Superior temporal gyrus (tissue), 1 donor: ENCODE results near the gene ROR2.
"Not testable (repeated sequence)": the region's sequence is repeated elsewhere in the genome, so short reads cannot be mapped to it uniquely, and the experiment has no call there.

Experiments
- DNase-seq: peaks from one replicate; pipeline ENCODE4 v3.0.0-alpha.2; 2016; ENCODE audit errors: extremely low spot score

ROR2 gene

DNA sequence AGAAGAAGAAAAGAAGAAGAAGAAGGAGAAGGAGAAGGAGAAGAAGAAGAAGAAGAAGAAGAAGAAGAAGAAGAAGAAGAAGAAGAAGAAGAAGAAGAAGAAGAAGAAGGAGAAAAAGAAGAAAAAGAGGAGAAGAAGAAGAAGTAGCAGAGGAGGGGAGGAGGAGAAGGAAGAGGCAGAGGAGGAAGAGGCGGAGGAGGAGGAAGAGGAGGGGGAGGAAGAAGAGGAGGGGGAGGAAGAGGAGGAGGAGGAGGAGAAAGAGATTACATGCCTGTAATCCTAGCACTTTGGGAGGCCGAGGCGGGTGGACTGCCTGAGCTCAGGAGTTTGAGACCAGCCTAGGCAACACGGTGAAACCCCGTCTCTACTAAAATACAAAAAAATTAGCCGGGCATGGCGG is 315.2 kb downstream of the ROR2 start:
- not testable (repeated sequence) for DNase-seq

DNA sequence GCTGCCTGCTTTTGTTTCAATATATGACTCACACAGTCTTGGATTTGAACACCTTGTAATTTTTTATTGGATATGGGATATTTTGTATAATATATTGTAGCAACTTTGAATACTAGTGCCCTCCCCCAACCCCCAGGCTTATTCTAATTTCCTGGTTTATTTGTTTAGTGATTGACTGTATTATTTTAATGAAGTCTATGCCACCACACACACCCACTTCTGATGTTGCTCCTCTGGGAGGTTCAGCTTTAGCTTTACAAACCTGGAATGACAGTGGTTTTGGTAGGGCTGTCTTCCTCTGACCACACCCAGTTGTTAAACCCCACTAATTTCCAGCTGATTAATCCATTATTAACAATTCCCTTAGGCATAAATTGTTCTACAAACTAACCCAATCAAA is 320.3 kb downstream of the ROR2 start:
- DNase-seq = no peak

DNA sequence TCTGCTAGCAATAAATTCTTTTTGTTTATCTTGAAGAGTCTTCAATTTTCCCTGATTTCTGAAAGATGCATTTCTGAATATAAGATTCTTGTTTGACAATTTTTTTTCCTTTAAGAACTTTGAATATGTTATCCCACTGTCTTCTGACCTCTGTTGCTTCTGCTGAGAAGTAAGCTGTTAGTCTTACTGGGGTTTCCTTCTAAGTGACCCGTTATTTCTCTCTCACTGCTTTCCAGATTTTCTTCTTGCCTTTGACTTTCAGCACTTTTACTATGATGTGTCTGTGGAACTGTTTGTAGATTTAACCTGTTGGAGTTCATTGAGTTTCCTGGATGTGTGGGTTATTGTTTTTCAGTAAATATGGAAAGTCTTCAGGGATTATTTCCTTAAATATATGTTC is 321.1 kb downstream of the ROR2 start:
- no peak for DNase-seq

DNA sequence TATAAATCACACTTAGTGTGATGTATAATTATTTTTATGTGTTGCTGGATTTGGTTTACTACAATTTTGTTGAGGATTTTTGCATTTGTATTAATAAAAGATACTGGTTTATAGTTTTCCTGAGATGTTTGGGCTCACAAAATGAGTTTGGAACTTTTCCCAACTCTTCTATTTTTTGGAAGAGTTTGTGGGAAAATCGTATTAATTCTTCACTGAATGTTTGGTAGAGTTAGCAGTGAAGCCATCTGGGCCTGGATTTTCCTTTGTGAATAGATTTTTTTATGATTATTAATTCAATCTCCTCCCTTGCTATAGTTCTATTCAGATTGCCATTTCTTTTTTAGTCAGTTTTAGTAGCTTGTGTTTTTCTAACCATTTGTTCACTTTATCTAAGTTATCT is 324.7 kb downstream of the ROR2 start:
- no peak for DNase-seq

DNA sequence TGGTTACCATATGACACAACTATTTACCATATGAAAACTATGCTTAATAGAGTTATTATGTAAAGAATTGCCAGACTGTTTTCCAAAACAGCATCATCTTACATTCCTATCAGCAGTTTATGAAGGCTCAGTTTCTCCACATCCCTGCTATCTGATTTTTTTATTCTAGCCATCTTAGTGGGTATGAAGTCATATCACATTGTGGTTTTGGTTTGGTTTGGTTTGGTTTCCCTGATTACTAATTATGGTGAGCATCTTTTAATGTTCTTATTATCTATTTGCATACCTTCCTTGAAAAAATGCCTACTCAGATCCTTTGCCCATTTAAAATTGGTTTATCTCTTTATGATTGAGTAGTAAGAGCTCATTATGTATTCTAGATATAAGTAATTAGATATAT is 327.0 kb downstream of the ROR2 start:
- no peak for DNase-seq

DNA sequence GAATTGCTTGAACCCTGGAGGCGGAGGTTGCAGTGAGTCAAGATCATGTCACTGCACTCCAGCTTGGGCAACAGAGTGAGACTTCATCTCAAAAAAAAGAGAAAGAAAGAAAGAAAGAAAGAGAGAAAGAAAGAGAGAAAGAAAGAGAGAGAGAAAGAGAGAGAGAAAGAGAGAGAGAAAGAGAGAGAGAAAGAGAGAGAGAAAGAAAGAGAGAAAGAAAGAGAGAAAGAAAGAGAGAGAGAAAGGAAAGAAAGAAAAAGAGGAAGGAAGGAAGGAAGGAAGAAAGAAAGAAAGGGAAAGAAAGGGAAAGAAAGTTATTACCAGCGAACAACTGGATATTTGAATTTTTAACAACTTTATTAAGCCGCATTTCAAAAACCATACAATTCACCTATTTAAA is 327.9 kb downstream of the ROR2 start:
- not testable (repeated sequence) for DNase-seq

DNA sequence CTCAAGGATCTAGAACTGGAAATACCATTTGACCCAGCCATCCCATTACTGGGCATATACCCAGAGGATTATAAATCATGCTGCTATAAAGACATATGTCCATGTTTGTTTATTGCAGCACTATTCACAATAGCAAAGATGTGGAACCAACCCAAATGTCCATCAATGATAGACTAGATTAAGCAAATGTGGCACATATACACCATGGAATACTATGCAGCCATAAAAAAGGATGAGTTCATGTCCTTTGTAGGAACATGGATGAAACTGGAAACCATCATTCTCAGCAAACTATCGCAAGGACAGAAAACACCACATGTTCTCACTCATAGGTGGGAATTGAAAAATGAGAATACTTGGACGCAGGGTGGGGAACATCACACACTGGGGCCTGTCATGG is 336.0 kb downstream of the ROR2 start:
- not testable (repeated sequence) for DNase-seq

DNA sequence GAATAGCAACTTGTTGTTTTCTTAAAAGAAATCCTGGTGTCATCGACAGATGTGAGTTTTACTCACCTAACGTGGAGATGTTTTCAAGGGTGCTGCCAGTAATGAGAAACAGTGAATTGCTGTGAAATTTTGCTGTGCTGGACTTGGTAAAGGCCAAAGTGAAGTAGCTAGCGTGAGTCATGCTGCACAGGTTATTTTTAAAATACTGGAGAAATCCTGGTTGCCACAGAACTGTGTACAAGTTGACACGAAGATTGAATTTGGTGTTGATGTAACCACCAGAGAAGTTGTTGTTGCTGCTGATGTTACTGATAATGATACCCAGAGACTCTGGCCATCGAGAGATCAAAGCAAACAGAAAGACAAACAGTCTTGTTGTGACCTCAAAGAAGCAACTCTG is 338.4 kb downstream of the ROR2 start:
- DNase-seq = no peak

DNA sequence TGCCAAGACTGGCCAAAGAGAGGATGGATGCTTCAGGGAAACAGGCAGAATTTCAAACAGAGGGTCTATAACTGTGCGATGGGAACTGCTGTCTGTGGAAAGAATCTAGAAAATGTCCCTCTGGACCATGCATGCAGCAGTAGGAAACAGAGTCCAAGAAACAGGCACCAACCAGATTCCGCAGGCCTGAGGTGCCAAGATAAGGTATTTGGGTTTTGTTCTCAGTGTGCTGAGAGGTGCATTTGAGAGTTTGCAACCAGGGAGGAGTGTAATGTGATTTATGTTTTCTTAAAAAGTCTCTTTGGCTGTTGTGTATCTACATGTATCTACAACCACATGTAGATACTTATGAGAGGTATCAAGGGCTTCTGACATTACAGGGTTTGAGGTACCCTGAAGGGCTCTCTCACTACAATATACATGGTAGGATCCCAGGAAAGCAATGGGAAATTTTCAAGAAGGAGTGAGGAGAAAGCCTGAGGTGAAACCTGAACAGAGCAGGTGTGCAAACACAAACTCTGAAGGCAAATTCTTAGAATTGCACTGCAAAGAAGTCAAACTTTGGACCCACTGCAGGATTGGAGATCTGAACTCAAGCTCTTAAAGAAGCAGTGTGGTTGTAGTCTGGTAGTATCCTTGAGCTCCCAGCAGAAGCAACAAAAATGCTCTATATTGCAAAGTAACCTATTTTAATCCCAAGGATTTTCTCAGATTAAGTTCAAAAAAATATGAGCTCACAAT is 343.6 kb downstream of the ROR2 start:
- no peak for DNase-seq

DNA sequence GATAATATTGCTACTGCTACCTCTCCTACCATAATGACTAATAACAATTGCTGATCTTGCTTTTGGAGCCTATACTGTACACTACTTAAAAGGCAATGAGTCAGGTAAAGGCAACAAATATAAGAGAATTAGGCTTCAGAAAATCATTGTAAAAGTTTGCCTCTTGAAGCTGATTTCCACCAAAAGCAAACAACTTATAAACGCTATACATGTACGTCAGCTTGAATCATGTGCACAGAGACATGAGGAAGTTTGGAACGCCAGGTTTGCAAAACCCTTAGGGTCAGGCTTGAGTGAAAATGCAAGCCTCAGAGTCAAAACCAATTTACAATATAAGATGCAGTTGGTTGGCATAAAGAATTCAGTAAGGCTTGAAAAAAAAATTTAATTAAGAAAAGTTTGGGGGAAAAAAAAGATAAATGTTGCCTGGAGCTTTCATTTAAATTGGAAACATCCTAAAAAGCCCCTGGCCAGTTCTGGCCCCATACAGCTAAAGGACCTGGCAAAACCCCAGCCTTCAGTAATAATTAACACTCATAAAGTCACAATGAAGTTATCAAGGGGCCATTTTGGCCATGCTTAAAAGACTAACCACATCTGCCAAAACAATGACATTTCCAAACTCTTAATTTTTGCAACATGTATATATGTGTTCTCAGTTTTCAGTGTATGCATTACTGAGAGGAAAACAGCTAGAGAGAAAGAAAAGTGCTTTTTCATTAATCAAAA is 345.4 kb downstream of the ROR2 start:
- DNase-seq = no peak

DNA sequence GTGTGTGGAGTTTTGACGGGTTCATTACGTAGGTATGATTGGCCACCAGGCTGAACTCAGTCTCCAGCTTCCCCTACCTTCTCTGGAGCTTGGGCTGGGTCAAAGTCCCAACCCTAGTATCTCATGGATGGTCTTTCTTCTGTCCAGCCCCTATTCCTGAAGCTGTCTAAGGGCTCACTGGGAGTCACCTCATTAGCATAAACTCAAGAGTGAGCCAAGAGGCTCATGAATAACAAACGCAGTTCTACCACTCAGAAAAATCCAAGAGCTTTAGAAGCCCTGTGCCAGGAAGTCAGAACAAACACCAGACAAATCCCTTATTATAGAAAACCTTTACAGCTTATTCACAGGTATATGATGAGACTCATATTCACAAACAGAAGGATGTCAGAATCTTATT is 346.1 kb downstream of the ROR2 start:
- no peak for DNase-seq

DNA sequence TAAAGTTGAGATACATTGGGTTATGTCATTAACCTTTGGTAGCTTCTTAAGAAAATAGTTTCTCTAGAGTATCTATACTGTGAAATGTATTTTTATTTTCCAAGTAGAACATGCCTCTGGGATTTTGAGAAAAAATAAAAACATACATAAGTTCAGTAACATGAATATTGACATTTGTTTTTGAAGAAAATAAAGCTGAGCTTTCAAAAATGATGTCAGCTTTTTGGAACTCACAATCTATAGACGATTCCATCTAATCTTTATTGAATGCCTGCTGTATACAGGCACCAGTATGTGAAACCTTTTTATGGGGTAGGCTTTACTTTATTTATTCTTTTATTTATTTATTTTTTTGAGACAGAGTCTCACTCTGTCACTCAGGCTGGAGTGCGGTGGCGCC is 350.5 kb downstream of the ROR2 start:
- no peak for DNase-seq

DNA sequence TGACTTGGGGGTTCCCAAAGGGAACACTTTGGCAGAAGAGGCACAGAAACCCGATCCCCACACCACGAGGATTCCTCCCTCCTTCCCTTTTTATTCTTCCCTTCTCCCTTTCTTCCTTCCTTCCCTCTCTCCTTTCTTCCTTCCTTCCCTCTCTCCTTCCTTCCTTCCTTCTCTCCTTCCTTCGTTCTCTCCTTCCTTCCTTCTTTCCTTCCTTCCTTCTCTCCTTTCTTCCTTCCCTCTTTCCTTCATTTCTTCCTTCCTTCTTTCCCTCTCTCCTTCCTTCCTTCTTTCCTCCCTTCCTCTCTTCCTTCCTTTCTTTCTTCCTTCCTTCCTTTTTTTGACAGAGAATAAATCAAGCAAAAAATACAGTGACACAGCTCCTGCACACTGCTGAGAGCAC is 358.4 kb downstream of the ROR2 start:
- no peak for DNase-seq

DNA sequence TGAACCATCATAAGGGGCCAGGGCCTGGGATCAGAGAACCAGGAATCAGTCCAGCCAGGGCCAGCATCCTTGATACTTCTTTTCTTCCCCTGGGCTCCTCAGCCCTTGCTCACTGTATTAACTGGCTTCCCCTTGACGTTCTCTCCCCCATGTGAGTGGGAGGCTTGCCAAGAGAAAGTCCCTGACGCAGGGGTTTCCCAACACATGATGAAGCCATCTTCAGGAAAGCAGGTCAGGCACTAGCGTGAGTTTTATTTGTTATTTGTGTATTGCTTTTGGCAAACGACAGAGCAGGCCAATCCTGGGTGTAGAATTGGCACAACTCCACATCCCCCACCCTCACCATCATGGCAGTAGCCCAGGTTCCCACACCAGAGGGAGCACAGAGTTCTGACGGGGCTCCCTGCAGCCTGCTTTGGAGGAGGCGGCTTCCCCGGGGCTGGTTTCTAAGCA is 360.9 kb downstream of the ROR2 start:
- no peak for DNase-seq

DNA sequence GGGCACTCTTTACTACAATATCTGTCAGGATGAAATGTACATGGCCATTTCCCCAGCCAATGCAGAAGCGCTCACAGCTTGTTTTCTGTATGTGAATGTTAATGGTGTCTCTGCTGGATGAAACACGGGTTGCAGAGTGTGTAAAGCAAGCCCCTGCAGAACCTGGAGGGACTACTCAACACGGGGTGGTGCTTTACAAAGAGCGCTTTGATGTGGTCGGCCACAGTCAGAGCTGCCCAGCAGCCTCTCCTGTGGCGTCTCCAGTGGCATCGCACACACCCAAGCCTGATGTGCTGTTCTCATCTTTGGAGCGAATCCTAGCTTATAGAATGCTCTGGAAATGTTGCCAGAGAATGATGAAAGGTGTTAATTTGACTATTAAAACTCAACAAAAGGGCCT is 363.7 kb downstream of the ROR2 start:
- no peak for DNase-seq

DNA sequence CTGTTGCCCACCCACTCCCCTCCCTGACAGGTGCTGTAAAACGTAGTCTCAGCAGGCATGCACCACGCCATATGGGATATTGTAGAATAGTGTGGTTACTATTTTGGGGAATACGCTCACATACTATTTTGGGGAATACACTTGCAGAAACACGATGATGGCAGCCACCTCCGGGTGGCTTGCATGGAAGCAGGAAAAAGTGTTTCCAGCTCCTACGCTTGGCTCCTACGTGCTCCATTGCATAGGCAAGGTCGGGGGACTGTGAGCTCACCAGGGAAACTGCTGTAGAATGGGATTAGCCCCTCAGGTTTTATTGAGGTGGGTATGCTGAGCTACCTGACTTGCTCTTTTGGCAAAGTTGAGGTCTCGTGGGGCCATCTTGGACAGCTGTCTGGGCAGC is 366.1 kb downstream of the ROR2 start:
- DNase-seq = peak; percentile 17

DNA sequence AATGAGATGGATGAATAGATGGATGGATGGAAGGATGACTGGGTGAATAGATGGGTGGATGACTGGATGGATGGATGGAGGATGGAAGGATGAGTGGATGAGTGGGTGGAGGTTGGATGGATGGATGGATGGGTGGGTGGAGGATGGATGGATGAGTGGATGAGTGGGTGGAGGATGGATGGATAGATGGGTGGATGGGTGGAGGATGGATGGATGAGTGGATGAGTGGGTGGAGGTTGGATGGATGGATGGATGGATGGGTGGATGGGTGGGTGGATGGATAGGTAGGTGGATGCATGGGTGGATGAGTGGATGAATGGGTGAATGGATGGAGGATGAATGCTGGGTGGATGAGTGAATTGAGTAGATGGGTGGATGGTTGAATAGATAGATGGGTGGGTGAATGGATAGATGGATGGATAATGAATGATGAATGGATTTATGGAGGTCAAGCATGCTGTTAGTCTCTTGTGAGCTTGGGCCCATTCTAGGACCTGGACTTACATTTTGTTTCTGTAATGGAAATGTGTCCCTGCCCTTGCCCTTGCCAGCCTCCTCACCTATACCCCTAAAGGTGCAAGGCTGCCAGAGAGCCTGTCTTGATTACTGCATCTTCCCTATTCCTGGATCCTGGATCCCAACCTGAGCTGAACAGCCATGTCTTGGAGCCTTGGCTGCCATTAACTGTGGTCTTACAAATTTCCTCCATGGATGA is 366.7 kb downstream of the ROR2 start:
- DNase-seq = no peak

DNA sequence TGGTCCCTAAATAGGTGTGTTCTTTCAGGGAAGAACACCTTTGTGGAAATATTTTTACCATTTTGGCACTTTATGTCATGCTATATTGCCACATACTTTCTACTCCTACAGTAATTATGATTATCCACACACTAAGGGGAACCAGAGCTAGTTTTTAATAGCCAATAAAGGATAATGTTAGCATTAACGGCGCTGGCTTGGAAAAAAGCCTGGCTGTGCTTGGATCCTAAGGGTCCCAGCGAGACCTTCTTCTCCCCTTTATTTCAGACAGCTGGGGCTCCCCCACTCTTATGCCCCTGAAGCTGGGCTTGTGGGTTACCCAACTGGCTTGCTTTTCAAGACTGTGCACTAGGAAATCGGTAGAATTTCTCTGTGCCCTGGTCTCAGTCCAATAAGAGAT is 367.8 kb downstream of the ROR2 start:
- DNase-seq = no peak

DNA sequence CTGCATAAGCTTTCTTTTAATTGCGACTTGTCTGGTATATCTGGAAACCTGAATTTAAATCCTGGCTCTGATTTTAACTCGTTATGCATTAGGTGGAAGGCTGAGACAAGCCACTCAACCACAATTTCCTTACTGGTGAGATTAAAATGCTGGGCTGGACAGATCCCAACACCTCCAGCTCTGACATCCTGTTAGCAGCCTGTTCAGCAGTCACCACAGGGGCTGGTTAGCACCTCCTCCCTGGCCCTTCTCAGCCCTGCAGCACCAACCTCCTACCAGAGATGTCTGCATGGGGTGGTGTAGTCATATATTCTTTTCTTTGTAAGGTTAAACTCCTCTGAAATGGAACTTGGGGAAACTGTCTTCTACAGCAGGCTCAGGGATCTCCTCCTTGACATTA is 369.9 kb downstream of the ROR2 start:
- no peak for DNase-seq

DNA sequence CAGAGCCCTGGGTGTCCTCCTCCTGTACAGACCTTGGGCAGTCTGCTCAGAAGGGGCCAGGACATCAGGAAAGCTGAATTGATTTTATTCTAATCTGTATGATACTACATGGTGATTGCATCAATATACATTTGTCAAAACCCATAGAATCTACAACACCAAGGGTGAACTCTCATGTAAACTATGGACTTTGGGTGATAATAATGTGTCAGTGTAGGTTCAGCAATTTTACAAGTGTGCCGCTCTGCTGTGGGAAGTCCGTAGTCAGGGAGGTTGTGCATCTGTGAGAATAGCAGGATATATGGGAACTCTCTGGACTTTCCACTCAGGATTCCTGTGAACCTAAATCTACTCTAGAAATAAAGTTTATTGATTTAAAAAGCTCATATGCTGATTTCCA is 371.1 kb downstream of the ROR2 start:
- no peak for DNase-seq

DNA sequence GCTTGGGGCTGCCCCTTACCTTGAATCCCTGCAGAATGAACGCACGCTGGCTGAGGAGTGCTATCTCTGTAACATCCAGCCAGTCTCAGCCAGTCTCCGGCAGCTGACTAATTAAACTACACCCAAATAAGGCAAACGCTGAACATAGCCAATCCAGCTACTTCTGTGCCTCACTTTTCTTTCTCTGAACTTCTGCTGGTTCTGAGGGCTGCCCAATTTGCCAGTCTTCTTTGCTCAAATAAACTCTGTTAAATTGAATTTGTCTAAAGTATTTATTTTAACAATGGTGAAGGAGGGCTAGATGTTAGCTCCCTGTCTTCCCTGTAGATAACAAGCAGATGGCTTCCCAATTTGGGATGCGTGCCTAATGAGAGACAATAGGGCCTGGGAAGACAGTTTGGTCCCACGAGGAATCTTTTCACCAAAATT is 372.4 kb downstream of the ROR2 start:
- no peak for DNase-seq

DNA sequence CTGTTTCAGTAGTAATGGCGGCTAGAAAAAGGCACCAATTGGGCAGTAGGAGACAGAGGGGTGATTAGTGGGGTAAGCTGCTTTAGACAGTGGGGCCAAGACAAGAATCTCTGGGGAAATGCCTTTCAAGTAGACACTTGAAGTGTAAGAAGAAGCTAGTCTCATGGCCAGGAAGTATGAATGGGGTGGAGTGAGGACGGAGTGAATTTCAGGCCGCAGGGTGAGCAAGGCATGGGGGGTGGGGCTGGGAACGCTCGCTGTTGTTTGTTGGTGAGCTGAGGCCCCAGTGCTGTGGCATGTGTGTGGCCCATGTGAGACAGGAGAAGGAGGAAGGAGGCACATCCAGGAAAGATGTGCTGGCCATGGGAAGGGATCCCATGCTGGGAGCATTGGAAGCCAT is 377.2 kb downstream of the ROR2 start:
- DNase-seq = no peak

DNA sequence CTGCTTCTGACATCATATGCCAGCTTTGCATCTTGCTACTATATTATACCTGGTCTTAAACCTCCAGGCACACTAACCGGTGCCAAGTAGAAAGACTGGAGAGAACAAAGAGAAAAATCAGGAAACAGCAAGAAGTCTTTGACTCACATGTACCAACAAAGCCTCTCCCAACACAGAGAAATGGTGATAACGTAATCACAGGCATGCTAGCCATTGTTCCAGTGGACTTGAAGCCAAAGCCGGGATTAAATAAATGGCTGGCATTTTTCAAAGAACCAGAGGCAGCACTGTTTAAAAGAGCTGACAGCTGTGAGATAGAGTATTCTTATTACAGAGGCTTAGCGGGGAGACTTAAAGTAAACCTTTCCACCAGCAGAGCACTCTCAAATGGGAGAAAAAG is 378.0 kb downstream of the ROR2 start:
- no peak for DNase-seq
